Measurements from ENCODE around the gene MSL2. TPM values are rescaled to one million over a fixed set of nuclear protein-coding genes. Genes with fewer than 3 reads are reported as not detected.
"Not testable (repeated sequence)": the region's sequence is repeated elsewhere in the genome, so short reads cannot be mapped to it uniquely, and the experiment has no call there.

Gene MSL2
- total and polyA plus RNA-seq, 2 of the 4 experiments (the other 2 are of a cell fraction): 7.1 to 13.6 TPM

GRCh38 chr3:136146981-136147729 lies 49.0 kb downstream of the MSL2 start:
- in situ Hi-C loops (cut with MboI; ENCODE audit: low sequenced_read_pairs) (no loop called here), intact Hi-C loops (cut with micrococcal nuclease) (no loop called here), dilution Hi-C loops (cut with HindIII; ENCODE audit: low sequenced_read_pairs, unreplicated experiment) (no loop called here)
- no peak overlapping the region for H2BK120ac ChIP-seq (ENCODE audit: low read depth, low read length)
- H3K9ac ChIP-seq (ENCODE audit: low read depth, low read length): no peak overlapping the region
- H4K91ac ChIP-seq (ENCODE audit: insufficient read depth, low read depth, low read length): no peak overlapping the region
- H3K4me3 ChIP-seq (ENCODE audit: insufficient read depth, low read depth, low read length): no peak overlapping the region
- peaks cover 18% of the 10 kb centered on the region for H3K36me3 ChIP-seq (ENCODE audit: control insufficient read depth, insufficient read depth, low read length)
- H2BK5ac ChIP-seq (ENCODE audit: low read depth, low read length, poor library complexity, severe bottlenecking): no peak overlapping the region
- no peak overlapping the region for H2BK20ac ChIP-seq (ENCODE audit: low read depth, low read length)
- no peak overlapping the region for H2AFZ ChIP-seq (replicated peaks; ENCODE audit: low read length, poor library complexity)
- BruUV-seq (replicated peaks): no TSS peak
- no peak overlapping the region for H3K27ac ChIP-seq (ENCODE audit: insufficient read depth, low read length)
- H3K9me3 ChIP-seq (ENCODE audit: control insufficient read depth, insufficient read depth, low read length): no peaks in the 10 kb centered on the region
- H2AK5ac ChIP-seq (ENCODE audit: low read depth, low read length): no peak overlapping the region
- H4K20me1 ChIP-seq (ENCODE audit: insufficient read depth, low read length): peaks cover 37% of the 10 kb centered on the region
- H3K56ac ChIP-seq (ENCODE audit: extremely low read depth, insufficient read depth, low read length): no peak overlapping the region
- peaks cover 8% of the 10 kb centered on the region for H3K4me1 ChIP-seq (ENCODE audit: control insufficient read depth, insufficient read depth, low read length)
- POLR2A ChIA-PET (ENCODE audit: unreplicated experiment): no interaction called here
- H3K79me1 ChIP-seq (ENCODE audit: low read depth in 1 of 2, low read length in 2 of 2): peaks cover 21 to 59% of the 10 kb centered on the region in 2 experiments
- DNase-seq (no peak), ATAC-seq (ENCODE audit: low read depth) (no peak)
- no peak overlapping the region for H3K18ac ChIP-seq (ENCODE audit: low read depth, low read length)
- H4K5ac ChIP-seq (ENCODE audit: low read depth, low read length): no peak overlapping the region
- no peak overlapping the region for H3K4ac ChIP-seq (ENCODE audit: low read depth, low read length)
- H2AK9ac ChIP-seq (replicated peaks; ENCODE audit: low read depth, low read length, poor library complexity): no peak overlapping the region
- H3K23ac ChIP-seq (ENCODE audit: low read depth, low read length): no peak overlapping the region
- H3K4me2 ChIP-seq (ENCODE audit: low read depth, low read length): no peak overlapping the region
- no peak overlapping the region for H4K8ac ChIP-seq (ENCODE audit: low read depth in 2 of 2, low read length in 2 of 2)
- H3K9me1 ChIP-seq (ENCODE audit: insufficient read depth, low read length): peaks cover 12% of the 10 kb centered on the region
- TF ChIP-seq SMC3 (IDR thresholded peaks at IDR 0.05; ENCODE audit: low read depth, low read length): no peak
- no peak for TF ChIP-seq RFX5 (IDR thresholded peaks at IDR 0.05; ENCODE audit: low read depth, low read length)
- no peak for TF ChIP-seq USF2 (IDR thresholded peaks at IDR 0.05; ENCODE audit: low read depth, low read length)
- TF ChIP-seq MAZ (IDR thresholded peaks at IDR 0.05; ENCODE audit: borderline replicate concordance, low read depth, low read length): no peak
- peak; percentile 30; the same call in 1 of the 2 replicates for TF ChIP-seq CEBPB (IDR thresholded peaks at IDR 0.05; ENCODE audit: low read depth, low read length)
- WGBS, 2 experiments (ENCODE audit: extremely low coverage in 2 of 2, insufficient read length in 1 of 2): 100% methylated on average over 2 of the region's 6 CpGs; no CpG with 5 or more reads in 1 of the 2 experiments
- no peak overlapping the region for H3K14ac ChIP-seq (replicated peaks; ENCODE audit: low read depth, low read length)
- CTCF ChIA-PET: no interaction called here
- no peaks in the 10 kb centered on the region for H3K27me3 ChIP-seq (ENCODE audit: control insufficient read depth, insufficient read depth, low read length)
- H2BK15ac ChIP-seq (ENCODE audit: low read depth, low read length): no peak overlapping the region

GRCh38 chr3:136144397-136144796 lies 51.7 kb downstream of the MSL2 start:
- H3K14ac ChIP-seq (replicated peaks; ENCODE audit: low read depth, low read length); H3K56ac ChIP-seq (ENCODE audit: extremely low read depth, insufficient read depth, low read length); H3K9ac ChIP-seq (ENCODE audit: low read depth, low read length); H2BK120ac ChIP-seq (ENCODE audit: low read depth, low read length); H2BK15ac ChIP-seq (ENCODE audit: low read depth, low read length); intact Hi-C loops (cut with micrococcal nuclease); H2AK9ac ChIP-seq (replicated peaks; ENCODE audit: low read depth, low read length, poor library complexity); ATAC-seq (ENCODE audit: low read depth); POLR2A ChIA-PET (ENCODE audit: unreplicated experiment); H3K4me1 ChIP-seq (ENCODE audit: control insufficient read depth, insufficient read depth, low read length); in situ Hi-C loops (cut with MboI; ENCODE audit: low sequenced_read_pairs); H4K5ac ChIP-seq (ENCODE audit: low read depth, low read length); BruUV-seq (replicated peaks); H3K4me3 ChIP-seq (ENCODE audit: insufficient read depth, low read depth, low read length); H2BK5ac ChIP-seq (ENCODE audit: low read depth, low read length, poor library complexity, severe bottlenecking); CTCF ChIA-PET; H3K23ac ChIP-seq (ENCODE audit: low read depth, low read length); H2AFZ ChIP-seq (replicated peaks; ENCODE audit: low read length, poor library complexity); H2BK20ac ChIP-seq (ENCODE audit: low read depth, low read length); H3K27me3 ChIP-seq (ENCODE audit: control insufficient read depth, insufficient read depth, low read length); H3K4ac ChIP-seq (ENCODE audit: low read depth, low read length); H3K4me2 ChIP-seq (ENCODE audit: low read depth, low read length); H3K18ac ChIP-seq (ENCODE audit: low read depth, low read length); H3K9me3 ChIP-seq (ENCODE audit: control insufficient read depth, insufficient read depth, low read length); H4K91ac ChIP-seq (ENCODE audit: insufficient read depth, low read depth, low read length); H3K27ac ChIP-seq (ENCODE audit: insufficient read depth, low read length); H2AK5ac ChIP-seq (ENCODE audit: low read depth, low read length); H3K36me3 ChIP-seq (ENCODE audit: control insufficient read depth, insufficient read depth, low read length); H4K8ac ChIP-seq (ENCODE audit: low read depth in 2 of 2, low read length in 2 of 2); dilution Hi-C loops (cut with HindIII; ENCODE audit: low sequenced_read_pairs, unreplicated experiment); DNase-seq: not testable (repeated sequence)
- Histone ChIP-seq H3K9me1 (ENCODE audit: insufficient read depth, low read length) (peaks cover 16% of the 10 kb centered on the region), H4K20me1 (ENCODE audit: insufficient read depth, low read length) (peaks cover 15% of the 10 kb centered on the region; the same call in 1 of the 2 replicates), H3K79me1 (ENCODE audit: low read depth in 1 of 2, low read length in 2 of 2) (peaks cover 12 to 59% of the 10 kb centered on the region in 2 experiments)
- no CpG with 5 or more reads among the region's 4 CpGs for WGBS, 2 experiments (ENCODE audit: extremely low coverage in 2 of 2, insufficient read length in 1 of 2)

Data from IMR-90 (cell line).